ENCODE results near the gene CLCA1.

- no peak for TF ChIP-seq CTCF (IDR thresholded peaks at IDR 0.05 in 8 of 11, conservative IDR thresholded peaks at IDR 0.05 in 3 of 11)
- no peak for TF ChIP-seq POLR2A (IDR thresholded peaks at IDR 0.05)
- TF ChIP-seq POLR2AphosphoS5 (IDR thresholded peaks at IDR 0.05): no peak
Measured at GRCh38 chr1:86498281-86498680, 29.6 kb downstream of the CLCA1 start.

Data from spleen (tissue), 7 donors.